ENCODE data around the gene LRRC4. TPM values are rescaled to one million over a fixed set of nuclear protein-coding genes. Genes with fewer than 3 reads are reported as not detected.

The LRRC4 gene
- total RNA-seq, 1 donor from 2014 or later: 0.16 TPM

- Mint-ChIP-seq H3K9me3 (no peaks in the 10 kb centered on the region), H3K27me3 (no peaks in the 10 kb centered on the region), H3K27ac (no peak overlapping the region), H3K36me3 (ENCODE audit: low read depth) (peaks cover 73% of the 10 kb centered on the region), H3K4me1 (peaks cover 10% of the 10 kb centered on the region), H3K4me3 (no peak overlapping the region)
- ATAC-seq (ENCODE audit: low read depth) (no peak), DNase-seq (no peak)
- POLR2A ChIA-PET: interaction anchor here (0.7 kb wide), 1 partner anchor 24 kb away, joined by 5 read pairs; no protein-coding TSS in a partner anchor
- CTCF ChIA-PET: no interaction called here
- no peak for TF ChIP-seq CTCF (IDR thresholded peaks at IDR 0.05)
- intact Hi-C loops (cut with micrococcal nuclease): no loop called here
Measured at GRCh38 chr7:127995156-127995880, 35.9 kb downstream of the LRRC4 start.

GRCh38 chr7:127993987-127994386, 37.2 kb downstream of the LRRC4 start:
- ATAC-seq (ENCODE audit: low read depth) (no peak), DNase-seq (no peak)
- no peak for TF ChIP-seq CTCF (IDR thresholded peaks at IDR 0.05)
- peaks cover 73% of the 10 kb centered on the region for H3K36me3 Mint-ChIP-seq (ENCODE audit: low read depth)
- H3K27ac Mint-ChIP-seq: no peak overlapping the region
- POLR2A ChIA-PET: no interaction called here
- intact Hi-C loops (cut with micrococcal nuclease): no loop called here
- no peaks in the 10 kb centered on the region for H3K27me3 Mint-ChIP-seq
- peaks cover 2% of the 10 kb centered on the region for H3K4me1 Mint-ChIP-seq
- H3K4me3 Mint-ChIP-seq: no peak overlapping the region
- CTCF ChIA-PET: no interaction called here
- H3K9me3 Mint-ChIP-seq: no peaks in the 10 kb centered on the region

- no peak for DNase-seq
- no peak overlapping the region for H3K27ac Mint-ChIP-seq
- CTCF ChIA-PET: no interaction called here
- no peak for ATAC-seq (ENCODE audit: low read depth)
- POLR2A ChIA-PET: no interaction called here
- no peaks in the 10 kb centered on the region for H3K4me1 Mint-ChIP-seq
- TF ChIP-seq CTCF (IDR thresholded peaks at IDR 0.05): no peak
- H3K27me3 Mint-ChIP-seq: no peaks in the 10 kb centered on the region
- no peaks in the 10 kb centered on the region for H3K9me3 Mint-ChIP-seq
- no peak overlapping the region for H3K4me3 Mint-ChIP-seq
- intact Hi-C loops (cut with micrococcal nuclease): no loop called here
- peaks cover 76% of the 10 kb centered on the region for H3K36me3 Mint-ChIP-seq (ENCODE audit: low read depth)
Measured at GRCh38 chr7:127993317-127993716, 37.9 kb downstream of the LRRC4 start.

GRCh38 chr7:127988751-127989150, 42.5 kb downstream of the LRRC4 start:
- intact Hi-C loops (cut with micrococcal nuclease): no loop called here
- Mint-ChIP-seq H3K4me3 (no peak overlapping the region), H3K4me1 (no peaks in the 10 kb centered on the region), H3K27ac (no peak overlapping the region), H3K9me3 (no peaks in the 10 kb centered on the region), H3K36me3 (ENCODE audit: low read depth) (peaks cover 60% of the 10 kb centered on the region), H3K27me3 (no peaks in the 10 kb centered on the region)
- DNase-seq: no peak
- no peak for ATAC-seq (ENCODE audit: low read depth)
- POLR2A ChIA-PET: no interaction called here
- TF ChIP-seq CTCF (IDR thresholded peaks at IDR 0.05): no peak
- CTCF ChIA-PET: no interaction called here

GRCh38 chr7:127986581-127987521, 44.4 kb downstream of the LRRC4 start:
- TF ChIP-seq CTCF (IDR thresholded peaks at IDR 0.05): no peak
- Mint-ChIP-seq H3K9me3 (no peaks in the 10 kb centered on the region), H3K36me3 (ENCODE audit: low read depth) (peaks cover 42% of the 10 kb centered on the region), H3K4me3 (no peak overlapping the region), H3K4me1 (no peaks in the 10 kb centered on the region), H3K27ac (no peak overlapping the region), H3K27me3 (no peaks in the 10 kb centered on the region)
- ATAC-seq (ENCODE audit: low read depth) (no peak), DNase-seq (no peak)
- ChIA-PET CTCF (no interaction called here), POLR2A (no interaction called here)
- intact Hi-C loops (cut with micrococcal nuclease): no loop called here

Measured in activated B cell treated with CpG ODN at 0.5 μM for 24 hours (primary cell).